A549 (cell line): ENCODE results near the gene RUNDC3A. TPM values are rescaled to one million over a fixed set of nuclear protein-coding genes. Genes with fewer than 3 reads are reported as not detected.
A peak's percentile ranks its signal among the peaks of the same experiment; 100 is the strongest.

Source experiments
- ATAC-seq, 2 experiments: fragments of 200-7000 bp in 1 of 2; fragments of >200 bp in 1 of 2; cut with Nextera tagmentation in 1 of 2; cut with Tn5 transposase in 1 of 2; 3 replicates each; pipeline versions ENCODE4 v1.8.0 to v1.9.1; 2018 to 2020; ENCODE audit warnings: mild to moderate bottlenecking in 1 of 2, moderate library complexity in 1 of 2
- CTCF ChIA-PET: fragments of 300-600 bp; sonication (Branson Sonifier 250); formaldehyde crosslinking; extraction: SDS; loops from one replicate; lab custom pipeline; 2021; ENCODE audit warnings: antibody characterized with exemption, inconsistent platforms; lab: Yijun Ruan, JAX
- POLR2A ChIA-PET: fragments of 350-600 bp; formaldehyde crosslinking; extraction: SDS; loops from one replicate; lab custom pipeline; 2021; ENCODE audit warnings: antibody characterized with exemption, inconsistent platforms; lab: Yijun Ruan, JAX
- DNase-seq, 2 experiments: peaks; one replicate each; pipeline versions ENCODE4 v3.0.0 to v3.0.0-alpha.2; 2011 to 2016; ENCODE audit warnings: low read depth in 1 of 2, low spot score in 1 of 2
- FAIRE-seq: peaks from 2 replicates; lab custom pipeline; 2011; peaks lifted over from hg19 to GRCh38; lab: Jason Lieb, UNC
- H3K27ac ChIP-seq, 2 experiments: fragments of >200 bp; sonication (Bioruptor Twin); formaldehyde crosslinking; 3 replicates each; pipeline ENCODE4 v1.5.1; 2016 to 2017
- H3K4me1 ChIP-seq: fragments of >200 bp; sonication (Bioruptor Twin); formaldehyde crosslinking; 3 replicates; pipeline ENCODE4 v1.6.1; 2016
- H3K4me2 ChIP-seq: fragments of >200 bp; sonication (Bioruptor Twin); formaldehyde crosslinking; 3 replicates; pipeline ENCODE4 v1.6.1; 2016
- H3K4me3 ChIP-seq: fragments of >200 bp; sonication (Bioruptor Twin); formaldehyde crosslinking; 3 replicates; pipeline ENCODE4 v1.5.1; 2016
- H3K9me3 ChIP-seq: fragments of >200 bp; sonication (Bioruptor Twin); formaldehyde crosslinking; 3 replicates; pipeline ENCODE4 v1.6.1; 2016
- CBX2 ChIP-seq: fragments of 200-600 bp; sonication (generic); IDR thresholded peaks from 2 replicates; pipeline ENCODE4 v1.6.1; 2016; ENCODE audit warnings: low read depth, mild to moderate bottlenecking, borderline replicate concordance
- CBX8 ChIP-seq: fragments of 200-600 bp; sonication (generic); IDR thresholded peaks from 2 replicates; pipeline ENCODE4 v1.6.1; 2016
- CHD2 ChIP-seq: fragments of 150-350 bp; IDR thresholded peaks from 2 replicates; pipeline ENCODE4 v1.6.1; 2014; ENCODE audit warnings: low read length; ENCODE audit not compliant: partially characterized antibody
- ELK1 ChIP-seq: fragments of 150-350 bp; IDR thresholded peaks from 2 replicates; pipeline ENCODE4 v1.6.1; 2014; ENCODE audit warnings: low read depth, mild to moderate bottlenecking, low read length
- ESRRA ChIP-seq: fragments of 150-350 bp; IDR thresholded peaks from 2 replicates; pipeline ENCODE4 v1.6.1; 2014; ENCODE audit warnings: mild to moderate bottlenecking, low read length, borderline replicate concordance
- GATA3 ChIP-seq: IDR thresholded peaks from 2 replicates; pipeline ENCODE4 v1.6.1; 2012; ENCODE audit warnings: borderline replicate concordance
- HEYL ChIP-seq: fragments of 250-450 bp; sonication (Bioruptor Pico); IDR thresholded peaks from 2 replicates; pipeline ENCODE4 v1.8.0; 2021; ENCODE audit warnings: mild to moderate bottlenecking, moderate library complexity
- HOXB13 ChIP-seq: fragments of 250-450 bp; sonication (Bioruptor Pico); IDR thresholded peaks from 2 replicates; pipeline ENCODE4 v1.5.0; 2020; ENCODE audit warnings: low read depth, mild to moderate bottlenecking, moderate library complexity
- HOXB5 ChIP-seq: fragments of 250-450 bp; sonication (Bioruptor Pico); IDR thresholded peaks from 2 replicates; pipeline ENCODE4 v1.5.0; 2020; ENCODE audit warnings: mild to moderate bottlenecking, moderate library complexity
- MAFK ChIP-seq: fragments of 450-650 bp; IDR thresholded peaks from 2 replicates; pipeline ENCODE4 v1.6.1; 2014; ENCODE audit not compliant: partially characterized antibody
- NPAS2 ChIP-seq: fragments of 250-450 bp; sonication (Bioruptor Pico); IDR thresholded peaks from 2 replicates; pipeline ENCODE4 v1.8.0; 2022; ENCODE audit warnings: mild to moderate bottlenecking, moderate library complexity, borderline replicate concordance
- NR3C1 ChIP-seq: fragments of >200 bp; sonication (Bioruptor Twin); formaldehyde crosslinking; IDR thresholded peaks from 3 replicates; pipeline ENCODE4 v1.6.1; 2017
- POLR2AphosphoS2 ChIP-seq: conservative IDR thresholded peaks from 2 replicates; pipeline ENCODE4 v1.6.1; 2012; ENCODE audit warnings: low read length, improper control_type of control experiment, inconsistent platforms
- RAD21 ChIP-seq, 2 experiments: fragments of >200 bp in 1 of 2; sonication (Bioruptor Twin) in 1 of 2; formaldehyde crosslinking in 1 of 2; IDR thresholded peaks in 1 of 2; conservative IDR thresholded peaks in 1 of 2; 2 replicates in 1 of 2; 3 replicates in 1 of 2; pipeline ENCODE4 v1.6.1; 2012 to 2018; ENCODE audit warnings: inconsistent platforms in 1 of 2
- REST ChIP-seq: fragments of 200-600 bp; sonication (generic); IDR thresholded peaks from 2 replicates; pipeline ENCODE4 v1.6.1; 2016; ENCODE audit warnings: antibody characterized with exemption, mild to moderate bottlenecking, moderate library complexity
- RFX5 ChIP-seq: fragments of 450-650 bp; IDR thresholded peaks from 2 replicates; pipeline ENCODE4 v1.7.1; 2014; ENCODE audit warnings: antibody characterized with exemption, mild to moderate bottlenecking, moderate library complexity
- RNF2 ChIP-seq: fragments of 200-600 bp; sonication (generic); IDR thresholded peaks from 2 replicates; pipeline ENCODE4 v1.6.1; 2016; ENCODE audit warnings: low read depth, mild to moderate bottlenecking, antibody characterized with exemption, moderate library complexity, borderline replicate concordance
- SREBF2 ChIP-seq: fragments of 450-650 bp; IDR thresholded peaks from 2 replicates; pipeline ENCODE4 v1.6.1; 2014; ENCODE audit warnings: mild to moderate bottlenecking, moderate library complexity
- ZC3H11A ChIP-seq: fragments of 450-650 bp; IDR thresholded peaks from 2 replicates; pipeline ENCODE4 v1.6.1; 2014; ENCODE audit warnings: antibody characterized with exemption, mild to moderate bottlenecking
- ZNF302 ChIP-seq: fragments of 250-450 bp; sonication (Bioruptor Pico); IDR thresholded peaks from 2 replicates; pipeline ENCODE4 v1.9.0; 2021; ENCODE audit warnings: inconsistent platforms, mild to moderate bottlenecking, moderate library complexity
- ZSCAN20 ChIP-seq: fragments of 250-450 bp; sonication (Bioruptor Pico); IDR thresholded peaks from 2 replicates; pipeline ENCODE4 v1.8.0; 2022; ENCODE audit warnings: mild to moderate bottlenecking, moderate library complexity
- WGBS: methylation state at CpG from one replicate; pipeline ENCODE4 v1.1.6; 2017; ENCODE audit errors: missing lambda C conversion rate; 5-methylcytosine and 5-hydroxymethylcytosine counted together
- polyA plus RNA-seq, 4 experiments: library from polyadenylated mRNA; depleted of rRNA in 3 of 4; stranded (reverse); fragments of >200 nt; fragmentation: RNase III in 1 of 4; extraction: RNeasy Plus Mini Kit Qiagen cat#74134 plus additional on column Dnase treatment in 1 of 4; gene quantifications; 2 replicates in 3 of 4; 3 replicates in 1 of 4; pipeline ENCODE4 v1.2.3, GENCODE V29; 2011 to 2017

The RUNDC3A gene
- polyA plus RNA-seq, 2 of the 4 experiments (the other 2 are of a cell fraction) = 0.45 to 0.48 TPM

- ChIA-PET CTCF (interaction anchor here (1.1 to 2.7 kb wide), 6 partner anchors 9 to 69 kb away, joined by 3 to 10 read pairs (median 5); partner anchors contain the start of gene SLC4A1), POLR2A (no interaction called here)
- FAIRE-seq (no peak), DNase-seq (peak in 1 of 2 experiments; percentile 51), ATAC-seq (peak; percentile 42 to 67; a peak in 4 of 6 replicates)
- TF ChIP-seq CBX8 (no peak), REST (no peak), ZNF302 (CRISPR knock-in tag) (no peak), RAD21 (conservative IDR thresholded peaks at IDR 0.05 in 1 of 2, IDR thresholded peaks at IDR 0.05 in 1 of 2) (no peak), ZSCAN20 (CRISPR knock-in tag) (no peak), ZC3H11A (no peak), MAFK (no peak), NR3C1 (no peak), CHD2 (no peak)
- H3K4me1 ChIP-seq = peaks cover 6% of the 10 kb centered on the region; the same call in 1 of the 3 replicates
- no peak overlapping the region for H3K27ac ChIP-seq
- no peaks in the 10 kb centered on the region for H3K9me3 ChIP-seq
- no peak overlapping the region for H3K4me3 ChIP-seq
- no peak overlapping the region for H3K4me2 ChIP-seq
- WGBS = 67% methylated on average over 20 of the region's 20 CpGs
These were observed 28.6 kb upstream of the RUNDC3A start for GRCh38 chr17:44279666-44280391.

- H3K4me1 ChIP-seq = peaks cover 6% of the 10 kb centered on the region; the same call in 1 of the 3 replicates
- FAIRE-seq (no peak), ATAC-seq (peak in 1 of 2 experiments; percentile 10; a peak in 3 of 6 replicates), DNase-seq (no peak)
- ChIA-PET CTCF (interaction anchor here (1.1 to 2.7 kb wide), 7 partner anchors 8 to 70 kb away, joined by 3 to 10 read pairs (median 5); no protein-coding TSS in a partner anchor), POLR2A (no interaction called here)
- no peak overlapping the region for H3K4me2 ChIP-seq
- H3K4me3 ChIP-seq = no peak overlapping the region
- no peaks in the 10 kb centered on the region for H3K9me3 ChIP-seq
- WGBS = 63% methylated on average over 12 of the region's 12 CpGs
- no peak overlapping the region for H3K27ac ChIP-seq
- TF ChIP-seq SREBF2 (no peak), ESRRA (no peak), RNF2 (no peak), GATA3 (no peak), HEYL (CRISPR knock-in tag) (no peak), HOXB5 (CRISPR knock-in tag) (no peak), CBX2 (no peak), ELK1 (no peak), POLR2AphosphoS2 (no peak), HOXB13 (no peak), RFX5 (no peak), NPAS2 (no peak)
These were observed 27.9 kb upstream of the RUNDC3A start for GRCh38 chr17:44280392-44280937.
